HepG2 (cell line): ENCODE measurements around the gene TARBP2. TPM values are rescaled to one million over a fixed set of nuclear protein-coding genes. Genes with fewer than 3 reads are reported as not detected.

ENCODE experiments used
- ARID2 ChIP-seq: sonication (generic); formaldehyde crosslinking; IDR thresholded peaks from 2 replicates; pipeline ENCODE4 v1.8.1; 2022; ENCODE audit warnings: mild to moderate bottlenecking, missing genetic modification reagents, borderline replicate concordance
- HOXA3 ChIP-seq: sonication (generic); formaldehyde crosslinking; IDR thresholded peaks from 2 replicates; pipeline ENCODE4 v1.5.0; 2020; ENCODE audit warnings: missing genetic modification reagents
- RELA ChIP-seq: sonication (generic); formaldehyde crosslinking; IDR thresholded peaks from 2 replicates; pipeline ENCODE4 v1.4.0; 2020; ENCODE audit warnings: missing genetic modification reagents
- SNAPC2 ChIP-seq: sonication (generic); formaldehyde crosslinking; IDR thresholded peaks from 2 replicates; pipeline ENCODE4 v1.8.1; 2022; ENCODE audit warnings: mild to moderate bottlenecking, missing genetic modification reagents
- SRSF9 ChIP-seq: fragments of 200-400 bp; formaldehyde crosslinking; IDR thresholded peaks from 2 replicates; pipeline ENCODE4 v1.6.1; 2018; ENCODE audit warnings: borderline replicate concordance, mild to moderate bottlenecking, low read depth, low read length; ENCODE audit not compliant: insufficient read depth, poor library complexity, severe bottlenecking
- ZBTB7B ChIP-seq: sonication (generic); formaldehyde crosslinking; IDR thresholded peaks from 2 replicates; pipeline ENCODE4 v1.4.0; 2020; ENCODE audit warnings: missing genetic modification reagents
- ZNF350 ChIP-seq: sonication (generic); formaldehyde crosslinking; IDR thresholded peaks from 2 replicates; pipeline ENCODE4 v1.4.0; 2020; ENCODE audit warnings: mild to moderate bottlenecking, low read depth, missing genetic modification reagents, borderline replicate concordance
- ZNF777 ChIP-seq: sonication (generic); formaldehyde crosslinking; IDR thresholded peaks from 2 replicates; pipeline ENCODE4 v1.4.0; 2020; ENCODE audit warnings: missing genetic modification reagents
- ZNF879 ChIP-seq: sonication (generic); formaldehyde crosslinking; IDR thresholded peaks from 2 replicates; pipeline ENCODE4 v1.8.1; 2023; ENCODE audit warnings: missing genetic modification reagents
- ZSCAN22 ChIP-seq: sonication (generic); formaldehyde crosslinking; IDR thresholded peaks from 2 replicates; pipeline ENCODE4 v1.4.0; 2020; ENCODE audit warnings: mild to moderate bottlenecking, missing genetic modification reagents
- polyA plus RNA-seq, 8 experiments: library from polyadenylated mRNA; depleted of rRNA in 3 of 8; stranded (reverse) in 7 of 8; unstranded in 1 of 8; fragments of >200 nt; fragmentation: Illumina TruSeq in 4 of 8; extraction: Trizol in 4 of 8; gene quantifications; 2 replicates each; pipeline versions ENCODE4 v1.2.1 to v1.2.3, GENCODE V29; 2011 to 2016; ENCODE audit warnings: low read depth in 4 of 8, missing spikeins in 1 of 8, mixed read lengths in 1 of 8; ENCODE audit not compliant: insufficient read depth in 1 of 8
- total RNA-seq, 5 experiments: library from RNA; depleted of rRNA; stranded (reverse); fragments of >200 nt; fragmentation: Illumina TruSeq; extraction: Trizol; gene quantifications; 2 replicates each; pipeline ENCODE4 v1.2.3, GENCODE V29; 2016; ENCODE audit warnings: low read depth in 1 of 5
- TF ChIP-seq, protein P1 (sequence below): sonication (generic); formaldehyde crosslinking; IDR thresholded peaks from 2 replicates; pipeline ENCODE4 v1.4.0; 2020; ENCODE audit warnings: mild to moderate bottlenecking, low read depth, missing genetic modification reagents
- TF ChIP-seq, protein P2 (sequence below): sonication (generic); formaldehyde crosslinking; IDR thresholded peaks from one replicate; pipeline ENCODE4 v1.5.1; 2020; ENCODE audit warnings: mild to moderate bottlenecking, missing genetic modification reagents; ENCODE audit errors: not compliant biosample characterization
- TF ChIP-seq, protein P3 (sequence below): IDR thresholded peaks from 2 replicates; pipeline ENCODE4 v1.6.1; 2016
- TF ChIP-seq, protein P4 (sequence below): sonication (generic); formaldehyde crosslinking; IDR thresholded peaks from 2 replicates; pipeline ENCODE4 v1.4.0; 2020; ENCODE audit warnings: missing genetic modification reagents
- TF ChIP-seq, protein P5 (sequence below): sonication (generic); formaldehyde crosslinking; IDR thresholded peaks from 2 replicates; pipeline ENCODE4 v1.5.1; 2020; ENCODE audit warnings: missing genetic modification reagents, mild to moderate bottlenecking, borderline replicate concordance

The TARBP2 gene
- total and polyA plus RNA-seq, 2 of the 13 experiments (the other 11 are each of a cell fraction or from before 2014, with no cell fraction given): 47.0 to 55.5 TPM

DNA sequence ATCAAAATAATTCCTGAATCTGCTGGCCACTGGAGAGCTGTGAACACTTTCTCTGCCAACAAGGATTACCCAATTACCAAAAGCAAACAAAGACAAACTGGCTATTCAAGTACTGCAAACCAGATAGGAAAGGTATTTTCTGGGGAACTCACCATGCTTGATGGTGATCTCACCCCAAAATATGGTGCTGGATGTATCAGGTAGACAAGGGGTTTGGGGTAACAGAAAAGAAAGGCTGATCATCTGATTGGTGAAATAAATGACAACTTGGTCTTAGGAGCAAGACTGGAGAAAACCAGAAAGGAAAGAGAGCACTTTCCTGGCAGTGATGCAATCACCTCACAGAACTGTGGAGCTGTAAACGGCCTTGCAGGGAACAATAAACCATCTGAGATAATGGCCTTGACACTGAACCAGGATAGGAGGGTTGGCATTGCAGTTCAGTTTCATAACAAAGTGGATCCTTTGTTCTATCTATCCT lies 37.2 kb downstream of the TARBP2 start (continued):
- TF ChIP-seq, protein P1, sequence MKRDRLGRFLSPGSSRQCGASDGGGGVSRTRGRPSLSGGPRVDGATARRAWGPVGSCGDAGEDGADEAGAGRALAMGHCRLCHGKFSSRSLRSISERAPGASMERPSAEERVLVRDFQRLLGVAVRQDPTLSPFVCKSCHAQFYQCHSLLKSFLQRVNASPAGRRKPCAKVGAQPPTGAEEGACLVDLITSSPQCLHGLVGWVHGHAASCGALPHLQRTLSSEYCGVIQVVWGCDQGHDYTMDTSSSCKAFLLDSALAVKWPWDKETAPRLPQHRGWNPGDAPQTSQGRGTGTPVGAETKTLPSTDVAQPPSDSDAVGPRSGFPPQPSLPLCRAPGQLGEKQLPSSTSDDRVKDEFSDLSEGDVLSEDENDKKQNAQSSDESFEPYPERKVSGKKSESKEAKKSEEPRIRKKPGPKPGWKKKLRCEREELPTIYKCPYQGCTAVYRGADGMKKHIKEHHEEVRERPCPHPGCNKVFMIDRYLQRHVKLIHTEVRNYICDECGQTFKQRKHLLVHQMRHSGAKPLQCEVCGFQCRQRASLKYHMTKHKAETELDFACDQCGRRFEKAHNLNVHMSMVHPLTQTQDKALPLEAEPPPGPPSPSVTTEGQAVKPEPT (CRISPR knock-in tag): no peak
- TF ChIP-seq ZNF777: no peak
- TF ChIP-seq ZSCAN22 (CRISPR knock-in tag): no peak
- TF ChIP-seq, protein P2, sequence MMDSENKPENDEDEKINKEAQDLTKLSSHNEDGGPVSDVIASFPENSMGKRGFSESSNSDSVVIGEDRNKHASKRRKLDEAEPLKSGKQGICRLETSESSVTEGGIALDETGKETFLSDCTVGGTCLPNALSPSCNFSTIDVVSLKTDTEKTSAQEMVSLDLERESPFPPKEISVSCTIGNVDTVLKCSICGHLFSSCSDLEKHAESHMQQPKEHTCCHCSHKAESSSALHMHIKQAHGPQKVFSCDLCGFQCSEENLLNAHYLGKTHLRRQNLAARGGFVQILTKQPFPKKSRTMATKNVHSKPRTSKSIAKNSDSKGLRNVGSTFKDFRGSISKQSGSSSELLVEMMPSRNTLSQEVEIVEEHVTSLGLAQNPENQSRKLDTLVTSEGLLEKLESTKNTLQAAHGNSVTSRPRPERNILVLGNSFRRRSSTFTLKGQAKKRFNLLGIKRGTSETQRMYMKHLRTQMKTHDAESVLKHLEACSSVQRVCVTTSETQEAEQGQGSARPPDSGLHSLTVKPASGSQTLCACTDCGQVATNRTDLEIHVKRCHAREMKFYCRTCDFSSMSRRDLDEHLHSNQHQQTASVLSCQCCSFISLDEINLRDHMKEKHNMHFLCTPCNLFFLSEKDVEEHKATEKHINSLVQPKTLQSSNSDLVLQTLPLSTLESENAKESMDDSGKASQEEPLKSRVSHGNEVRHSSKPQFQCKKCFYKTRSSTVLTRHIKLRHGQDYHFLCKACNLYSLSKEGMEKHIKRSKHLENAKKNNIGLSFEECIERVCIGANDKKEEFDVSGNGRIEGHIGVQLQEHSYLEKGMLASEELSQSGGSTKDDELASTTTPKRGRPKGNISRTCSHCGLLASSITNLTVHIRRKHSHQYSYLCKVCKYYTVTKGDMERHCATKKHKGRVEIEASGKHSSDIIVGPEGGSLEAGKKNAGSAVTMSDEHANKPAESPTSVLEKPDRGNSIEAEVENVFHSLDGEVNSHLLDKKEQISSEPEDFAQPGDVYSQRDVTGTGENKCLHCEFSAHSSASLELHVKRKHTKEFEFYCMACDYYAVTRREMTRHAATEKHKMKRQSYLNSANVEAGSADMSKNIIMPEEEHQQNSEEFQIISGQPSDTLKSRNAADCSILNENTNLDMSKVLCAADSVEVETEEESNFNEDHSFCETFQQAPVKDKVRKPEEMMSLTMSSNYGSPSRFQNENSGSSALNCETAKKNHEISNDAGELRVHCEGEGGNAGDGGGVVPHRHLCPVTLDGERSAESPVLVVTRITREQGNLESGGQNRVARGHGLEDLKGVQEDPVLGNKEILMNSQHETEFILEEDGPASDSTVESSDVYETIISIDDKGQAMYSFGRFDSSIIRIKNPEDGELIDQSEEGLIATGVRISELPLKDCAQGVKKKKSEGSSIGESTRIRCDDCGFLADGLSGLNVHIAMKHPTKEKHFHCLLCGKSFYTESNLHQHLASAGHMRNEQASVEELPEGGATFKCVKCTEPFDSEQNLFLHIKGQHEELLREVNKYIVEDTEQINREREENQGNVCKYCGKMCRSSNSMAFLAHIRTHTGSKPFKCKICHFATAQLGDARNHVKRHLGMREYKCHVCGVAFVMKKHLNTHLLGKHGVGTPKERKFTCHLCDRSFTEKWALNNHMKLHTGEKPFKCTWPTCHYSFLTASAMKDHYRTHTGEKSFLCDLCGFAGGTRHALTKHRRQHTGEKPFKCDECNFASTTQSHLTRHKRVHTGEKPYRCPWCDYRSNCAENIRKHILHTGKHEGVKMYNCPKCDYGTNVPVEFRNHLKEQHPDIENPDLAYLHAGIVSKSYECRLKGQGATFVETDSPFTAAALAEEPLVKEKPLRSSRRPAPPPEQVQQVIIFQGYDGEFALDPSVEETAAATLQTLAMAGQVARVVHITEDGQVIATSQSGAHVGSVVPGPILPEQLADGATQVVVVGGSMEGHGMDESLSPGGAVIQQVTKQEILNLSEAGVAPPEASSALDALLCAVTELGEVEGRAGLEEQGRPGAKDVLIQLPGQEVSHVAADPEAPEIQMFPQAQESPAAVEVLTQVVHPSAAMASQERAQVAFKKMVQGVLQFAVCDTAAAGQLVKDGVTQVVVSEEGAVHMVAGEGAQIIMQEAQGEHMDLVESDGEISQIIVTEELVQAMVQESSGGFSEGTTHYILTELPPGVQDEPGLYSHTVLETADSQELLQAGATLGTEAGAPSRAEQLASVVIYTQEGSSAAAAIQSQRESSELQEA (CRISPR knock-in tag): no peak
- peak; percentile 40; the same call in 1 of the 2 replicates for TF ChIP-seq ARID2 (CRISPR knock-in tag)
- no peak for TF ChIP-seq ZNF879 (CRISPR knock-in tag)
- TF ChIP-seq SRSF9: no peak
- peak; percentile 85 for TF ChIP-seq HOXA3 (CRISPR knock-in tag)
- TF ChIP-seq, protein P3, sequence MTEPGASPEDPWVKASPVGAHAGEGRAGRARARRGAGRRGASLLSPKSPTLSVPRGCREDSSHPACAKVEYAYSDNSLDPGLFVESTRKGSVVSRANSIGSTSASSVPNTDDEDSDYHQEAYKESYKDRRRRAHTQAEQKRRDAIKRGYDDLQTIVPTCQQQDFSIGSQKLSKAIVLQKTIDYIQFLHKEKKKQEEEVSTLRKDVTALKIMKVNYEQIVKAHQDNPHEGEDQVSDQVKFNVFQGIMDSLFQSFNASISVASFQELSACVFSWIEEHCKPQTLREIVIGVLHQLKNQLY (CRISPR knock-in tag): no peak
- TF ChIP-seq ZBTB7B (CRISPR knock-in tag): 0 out of 2 replicates have a peak, but pooled peaks have one; percentile 28
- no peak for TF ChIP-seq RELA (CRISPR knock-in tag)
- TF ChIP-seq, protein P4, sequence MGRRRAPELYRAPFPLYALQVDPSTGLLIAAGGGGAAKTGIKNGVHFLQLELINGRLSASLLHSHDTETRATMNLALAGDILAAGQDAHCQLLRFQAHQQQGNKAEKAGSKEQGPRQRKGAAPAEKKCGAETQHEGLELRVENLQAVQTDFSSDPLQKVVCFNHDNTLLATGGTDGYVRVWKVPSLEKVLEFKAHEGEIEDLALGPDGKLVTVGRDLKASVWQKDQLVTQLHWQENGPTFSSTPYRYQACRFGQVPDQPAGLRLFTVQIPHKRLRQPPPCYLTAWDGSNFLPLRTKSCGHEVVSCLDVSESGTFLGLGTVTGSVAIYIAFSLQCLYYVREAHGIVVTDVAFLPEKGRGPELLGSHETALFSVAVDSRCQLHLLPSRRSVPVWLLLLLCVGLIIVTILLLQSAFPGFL: no peak
- no peak for TF ChIP-seq ZNF350 (CRISPR knock-in tag)
- TF ChIP-seq, protein P5, sequence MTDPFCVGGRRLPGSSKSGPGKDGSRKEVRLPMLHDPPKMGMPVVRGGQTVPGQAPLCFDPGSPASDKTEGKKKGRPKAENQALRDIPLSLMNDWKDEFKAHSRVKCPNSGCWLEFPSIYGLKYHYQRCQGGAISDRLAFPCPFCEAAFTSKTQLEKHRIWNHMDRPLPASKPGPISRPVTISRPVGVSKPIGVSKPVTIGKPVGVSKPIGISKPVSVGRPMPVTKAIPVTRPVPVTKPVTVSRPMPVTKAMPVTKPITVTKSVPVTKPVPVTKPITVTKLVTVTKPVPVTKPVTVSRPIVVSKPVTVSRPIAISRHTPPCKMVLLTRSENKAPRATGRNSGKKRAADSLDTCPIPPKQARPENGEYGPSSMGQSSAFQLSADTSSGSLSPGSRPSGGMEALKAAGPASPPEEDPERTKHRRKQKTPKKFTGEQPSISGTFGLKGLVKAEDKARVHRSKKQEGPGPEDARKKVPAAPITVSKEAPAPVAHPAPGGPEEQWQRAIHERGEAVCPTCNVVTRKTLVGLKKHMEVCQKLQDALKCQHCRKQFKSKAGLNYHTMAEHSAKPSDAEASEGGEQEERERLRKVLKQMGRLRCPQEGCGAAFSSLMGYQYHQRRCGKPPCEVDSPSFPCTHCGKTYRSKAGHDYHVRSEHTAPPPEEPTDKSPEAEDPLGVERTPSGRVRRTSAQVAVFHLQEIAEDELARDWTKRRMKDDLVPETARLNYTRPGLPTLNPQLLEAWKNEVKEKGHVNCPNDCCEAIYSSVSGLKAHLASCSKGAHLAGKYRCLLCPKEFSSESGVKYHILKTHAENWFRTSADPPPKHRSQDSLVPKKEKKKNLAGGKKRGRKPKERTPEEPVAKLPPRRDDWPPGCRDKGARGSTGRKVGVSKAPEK (CRISPR knock-in tag): no peak
- 0 out of 2 replicates have a peak, but pooled peaks have one; percentile 73 for TF ChIP-seq SNAPC2 (CRISPR knock-in tag)
